ENCODE results near the gene DUSP9.

GRCh38 chrX:153646620-153647373 is at the start of gene DUSP9:
- TF ChIP-seq CTCF (IDR thresholded peaks at IDR 0.05) (no peak), POLR2A (IDR thresholded peaks at IDR 0.05) (no peak)

Data from heart left ventricle (tissue), 13 donors.